C4-2B (cell line): ENCODE data around the gene IQUB.
"Not testable (repeated sequence)": the region's sequence is repeated elsewhere in the genome, so short reads cannot be mapped to it uniquely, and the experiment has no call there.

Experiments
- H3K27ac ChIP-seq: fragments of 450-650 bp; 2 replicates; pipeline ENCODE4 v1.5.1; 2017
- CTCF ChIP-seq: fragments of 450-650 bp; conservative IDR thresholded peaks from 2 replicates; pipeline ENCODE4 v1.5.1; 2017; ENCODE audit warnings: mild to moderate bottlenecking
- ZFX ChIP-seq: fragments of 450-650 bp; IDR thresholded peaks from 2 replicates; pipeline ENCODE4 v1.6.1; 2017

Gene IQUB

GRCh38 chr7:123494193-123494796 lies 40.1 kb downstream of the IQUB start:
- H3K27ac ChIP-seq: no peak overlapping the region
- no peak for TF ChIP-seq ZFX
- peak; percentile 94 for TF ChIP-seq CTCF

GRCh38 chr7:123492485-123492884 lies 41.9 kb downstream of the IQUB start:
- no peak; the same call in 1 of the 2 replicates for TF ChIP-seq CTCF
- TF ChIP-seq ZFX: no peak

GRCh38 chr7:123485721-123486120 lies 48.7 kb downstream of the IQUB start:
- TF ChIP-seq CTCF (no peak), ZFX (no peak)
- H3K27ac ChIP-seq: no peak overlapping the region

More at GRCh38 chr7:123492485-123492884, 41.9 kb downstream of the IQUB start:
- no peak overlapping the region for H3K27ac ChIP-seq

GRCh38 chr7:123485187-123485586 lies 49.2 kb downstream of the IQUB start:
- TF ChIP-seq CTCF: no peak
- TF ChIP-seq ZFX: no peak
- no peak overlapping the region for H3K27ac ChIP-seq

- no peak overlapping the region for H3K27ac ChIP-seq
- TF ChIP-seq ZFX (no peak), CTCF (no peak)
These were observed 50.2 kb downstream of the IQUB start for GRCh38 chr7:123484199-123484598.

- TF ChIP-seq CTCF (no peak), ZFX (no peak)
These were observed 54.3 kb downstream of the IQUB start for GRCh38 chr7:123480107-123480506.

GRCh38 chr7:123478056-123478455 lies 56.3 kb downstream of the IQUB start:
- not testable (repeated sequence) for H3K27ac ChIP-seq

More at GRCh38 chr7:123480107-123480506, 54.3 kb downstream of the IQUB start:
- no peak overlapping the region for H3K27ac ChIP-seq

GRCh38 chr7:123472750-123473445 lies 61.5 kb downstream of the IQUB start:
- H3K27ac ChIP-seq: no peak overlapping the region
- TF ChIP-seq ZFX: no peak
- no peak for TF ChIP-seq CTCF
